Body of pancreas (tissue), 4 donors: ENCODE results near the gene CTNNA2.

Experiments used
- CTCF ChIP-seq, 7 experiments: fragments of 450-650 bp in 4 of 7; fragments of 200-600 bp in 3 of 7; sonication (generic) in 3 of 7; IDR thresholded peaks; one replicate each; pipeline ENCODE4 v1.5.1; 2016 to 2019; ENCODE audit warnings: antibody characterized with exemption in 7 of 7
- POLR2A ChIP-seq, 3 donors: fragments of 450-650 bp; IDR thresholded peaks; one replicate each; pipeline ENCODE4 v1.6.1; 2016; ENCODE audit warnings: antibody characterized with exemption in 3 of 3, mild to moderate bottlenecking in 2 of 3

DNA sequence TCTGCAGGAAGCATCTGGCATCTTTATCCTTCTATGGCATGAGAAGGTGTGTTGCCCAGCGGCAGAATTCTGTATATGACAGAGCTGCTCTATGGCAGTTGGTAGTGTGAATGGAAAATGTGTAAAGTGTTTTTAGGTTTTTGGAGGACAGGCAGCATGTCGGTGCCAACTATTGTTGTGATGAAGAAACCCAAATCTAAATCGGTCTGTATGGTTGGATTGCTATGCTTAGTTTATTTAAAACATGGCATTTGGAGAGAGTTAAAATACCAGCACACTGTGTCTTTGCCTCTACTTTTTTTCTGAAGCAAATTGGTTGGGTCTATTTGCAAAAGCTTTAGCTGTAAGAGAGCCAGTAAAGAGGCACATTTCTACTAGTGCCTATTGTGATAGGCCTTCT is 136.7 kb downstream of the CTNNA2 start:
- TF ChIP-seq POLR2A (IDR thresholded peaks at IDR 0.05) (no peak), CTCF (IDR thresholded peaks at IDR 0.05) (no peak)
